GM12878 (cell line): Measurements from ENCODE around the gene SPAG16. TPM values are rescaled to one million over a fixed set of nuclear protein-coding genes. Genes with fewer than 3 reads are reported as not detected.

Experiments
- ATF2 ChIP-seq: IDR thresholded peaks from 2 replicates; pipeline ENCODE4 v1.6.1; 2012; ENCODE audit warnings: low read length, inconsistent platforms
- BACH1 ChIP-seq: fragments of 450-650 bp; IDR thresholded peaks from 2 replicates; pipeline ENCODE4 v1.6.1; 2017; ENCODE audit warnings: mild to moderate bottlenecking, borderline replicate concordance
- CEBPB ChIP-seq, 2 experiments: fragments of 150-350 bp in 1 of 2; IDR thresholded peaks; 2 replicates each; pipeline ENCODE4 v1.6.1; 2012 to 2014; ENCODE audit warnings: low read depth in 2 of 2, low read length in 2 of 2, borderline replicate concordance in 1 of 2, inconsistent platforms in 1 of 2
- CTCF ChIP-seq, 3 experiments: IDR thresholded peaks in 2 of 3; conservative IDR thresholded peaks in 1 of 3; 2 replicates each; pipeline ENCODE4 v1.5.1; 2011; ENCODE audit warnings: low read depth in 3 of 3, low read length in 3 of 3, mild to moderate bottlenecking in 3 of 3, control low read depth in 2 of 3, moderate library complexity in 2 of 3, inconsistent platforms in 1 of 3, mixed read lengths in 1 of 3; ENCODE audit not compliant: control insufficient read depth in 2 of 3, insufficient read depth in 1 of 3; ENCODE audit errors: extremely low read depth in 1 of 3
- E2F8 ChIP-seq: fragments of 450-650 bp; IDR thresholded peaks from 2 replicates; pipeline ENCODE4 v1.6.1; 2018; ENCODE audit warnings: mild to moderate bottlenecking, low read depth, moderate library complexity; ENCODE audit not compliant: partially characterized antibody
- EP300 ChIP-seq, 2 experiments: fragments of 150-350 bp in 1 of 2; IDR thresholded peaks; 2 replicates each; pipeline ENCODE4 v1.6.1; 2011 to 2012; ENCODE audit warnings: low read depth in 2 of 2, low read length in 2 of 2, borderline replicate concordance in 1 of 2, improper control_type of control experiment in 1 of 2, inconsistent platforms in 1 of 2; ENCODE audit not compliant: control insufficient read depth in 1 of 2
- IKZF2 ChIP-seq, 2 experiments: fragments of 450-650 bp; IDR thresholded peaks; 2 replicates each; pipeline ENCODE4 v1.6.1; 2017; ENCODE audit warnings: mild to moderate bottlenecking in 2 of 2, moderate library complexity in 2 of 2
- MYC ChIP-seq: IDR thresholded peaks from 2 replicates; pipeline ENCODE4 v1.6.1; 2011; ENCODE audit warnings: mild to moderate bottlenecking, low read length, moderate library complexity, inconsistent platforms; ENCODE audit not compliant: insufficient read depth, insufficient replicate concordance, insufficient read length, severe bottlenecking
- POLR2A ChIP-seq: IDR thresholded peaks from 2 replicates; pipeline ENCODE4 v1.6.1; 2011; ENCODE audit warnings: low read depth, mild to moderate bottlenecking, low read length
- SRF ChIP-seq, 2 experiments: IDR thresholded peaks; 2 replicates each; pipeline ENCODE4 v1.6.1; 2011; ENCODE audit warnings: low read depth in 2 of 2, low read length in 2 of 2, mild to moderate bottlenecking in 1 of 2, moderate library complexity in 1 of 2
- ZBED1 ChIP-seq: IDR thresholded peaks from 2 replicates; pipeline ENCODE4 v1.6.1; 2016; ENCODE audit warnings: borderline replicate concordance
- polyA plus RNA-seq, 11 experiments: library from polyadenylated mRNA; depleted of rRNA in 4 of 11; unstranded in 6 of 11; stranded (reverse) in 5 of 11; fragments of >200 nt; fragmentation: Nextera tagmentation in 4 of 11; fragmentation: Illumina TruSeq in 1 of 11; extraction: Ambion mirVana in 4 of 11; extraction: Trizol in 1 of 11; gene quantifications; 1 replicate in 1 of 11; 2 replicates in 10 of 11; pipeline versions ENCODE4 v1.2.1 to v1.2.3, GENCODE V29; 2011 to 2016; ENCODE audit warnings: inconsistent platforms in 2 of 11, missing spikeins in 2 of 11, low read depth in 1 of 11
- total RNA-seq, 4 experiments: library from RNA; depleted of rRNA in 3 of 4; stranded (reverse); fragments of >200 nt in 3 of 4; fragmentation: Illumina TruSeq in 1 of 4; extraction: Trizol in 1 of 4; gene quantifications; 2 replicates each; pipeline versions ENCODE4 v1.2.1 to v1.2.3, GENCODE V29; 2013 to 2021

Gene SPAG16
- total and polyA plus RNA-seq, 10 of the 15 experiments (the other 5 are each of a cell fraction or from before 2014, with no cell fraction given), result 6.0 to 25.0 (median 15.2) TPM

- TF ChIP-seq IKZF2 (IDR thresholded peaks at IDR 0.05), result peak; percentile 26 to 32; a peak in 2 of 4 replicates
- TF ChIP-seq MYC, result no peak
- no peak for TF ChIP-seq BACH1
- no peak for TF ChIP-seq SRF (IDR thresholded peaks at IDR 0.05; ENCODE audit: low read depth in 2 of 2, low read length in 2 of 2)
- TF ChIP-seq E2F8, result no peak
- no peak for TF ChIP-seq ZBED1
- no peak for TF ChIP-seq EP300 (IDR thresholded peaks at IDR 0.05; ENCODE audit: borderline replicate concordance in 1 of 2, control insufficient read depth in 1 of 2, low read depth in 2 of 2, low read length in 2 of 2)
- peak; percentile 31 to 70 (median 49); a peak in 5 of 6 replicates for TF ChIP-seq CTCF (IDR thresholded peaks at IDR 0.05 in 2 of 3, conservative IDR thresholded peaks at IDR 0.05 in 1 of 3; ENCODE audit: control insufficient read depth in 2 of 3, extremely low read depth in 1 of 3, insufficient read depth in 1 of 3, low read depth in 3 of 3, low read length in 3 of 3)
- TF ChIP-seq ATF2, result no peak
- TF ChIP-seq CEBPB (IDR thresholded peaks at IDR 0.05; ENCODE audit: borderline replicate concordance in 1 of 2, low read depth in 2 of 2, low read length in 2 of 2), result no peak
- no peak for TF ChIP-seq POLR2A
- TF ChIP-seq, all 136 proteins: peak for 14
Measured at GRCh38 chr2:214311031-214311533, 1026.8 kb downstream of the SPAG16 start (continued).
